Raji (cell line): Measurements from ENCODE around the gene PSMC5.

Experiments
- POLR2A ChIP-seq: IDR thresholded peaks from 2 replicates; pipeline ENCODE4 v1.6.1; 2011; ENCODE audit warnings: low read depth, low read length, control low read depth; ENCODE audit not compliant: insufficient read depth

Gene PSMC5

DNA sequence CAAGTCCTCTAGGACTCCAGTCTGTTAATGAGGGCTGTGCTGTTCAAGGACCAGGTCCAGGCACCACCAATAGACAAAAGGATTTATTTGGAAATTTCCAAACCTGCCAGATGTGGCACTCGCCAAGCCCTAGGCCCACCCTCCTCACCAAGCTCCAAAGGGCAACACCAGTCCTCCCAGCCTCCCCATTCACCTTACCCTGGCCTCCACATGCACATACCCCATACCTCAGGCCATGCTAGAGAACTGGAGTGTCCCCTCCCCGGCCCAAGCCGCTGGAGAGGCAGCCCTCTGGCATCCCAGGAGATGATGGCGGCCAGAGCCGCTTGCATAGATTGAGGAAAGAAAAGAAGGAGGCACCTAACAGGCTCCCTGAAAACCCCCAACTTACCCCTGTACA is 4.8 kb downstream of the PSMC5 start:
- TF ChIP-seq POLR2A = no peak

DNA sequence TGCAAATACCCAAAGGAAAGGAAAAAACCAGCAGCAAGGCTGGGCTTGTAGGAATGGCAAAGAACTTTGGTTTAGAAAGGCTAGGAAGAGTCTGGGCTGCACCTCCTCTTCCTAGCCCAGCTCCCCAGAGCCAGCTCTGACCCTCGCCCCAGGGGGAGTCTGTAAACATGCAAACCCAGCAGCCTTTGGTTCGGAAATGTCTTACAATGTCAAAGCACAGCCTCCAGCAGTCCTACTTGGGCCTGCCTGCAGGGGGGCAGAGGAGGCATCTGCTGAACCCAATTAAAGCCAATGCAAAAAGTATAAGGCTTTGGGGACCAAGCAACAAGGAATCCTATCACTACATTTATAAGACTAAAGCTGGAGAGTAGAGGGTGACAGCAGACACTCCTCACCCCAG is 5.2 kb downstream of the PSMC5 start:
- TF ChIP-seq POLR2A = no peak

DNA sequence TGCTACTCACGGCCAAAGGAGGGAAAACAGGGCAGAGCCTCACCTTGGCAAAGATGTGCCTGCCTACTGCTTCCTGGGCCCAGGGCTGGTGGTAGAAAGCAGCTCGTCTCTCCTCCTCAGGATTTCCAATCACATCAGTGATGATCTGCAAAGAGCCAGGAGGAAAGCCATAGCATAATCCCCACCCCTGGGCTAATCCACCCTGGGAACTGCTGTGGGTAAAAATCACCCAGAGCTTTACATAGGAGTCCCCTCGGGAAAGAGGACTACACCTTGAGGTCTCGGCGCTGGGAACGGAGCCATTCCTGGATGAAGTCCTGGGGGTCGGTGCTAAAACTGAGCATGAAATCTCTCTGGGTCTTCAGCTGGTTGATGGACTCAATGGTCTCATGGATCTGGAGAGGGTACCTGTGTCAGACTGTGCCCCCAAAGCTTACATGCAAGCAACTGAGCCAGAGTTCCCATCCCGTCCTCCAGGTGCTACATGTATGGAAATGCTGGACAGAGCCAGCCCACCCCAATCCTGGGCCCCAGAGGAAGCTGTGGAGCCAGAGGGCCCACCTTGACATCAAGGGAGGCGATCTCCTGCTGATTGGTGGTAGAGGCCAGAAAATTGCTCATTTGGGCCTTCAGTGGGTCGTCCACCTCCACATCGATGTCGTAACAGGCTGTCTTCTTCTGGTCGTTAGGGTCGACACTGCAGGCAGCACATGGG is 6.0 kb downstream of the PSMC5 start:
- no peak for TF ChIP-seq POLR2A

DNA sequence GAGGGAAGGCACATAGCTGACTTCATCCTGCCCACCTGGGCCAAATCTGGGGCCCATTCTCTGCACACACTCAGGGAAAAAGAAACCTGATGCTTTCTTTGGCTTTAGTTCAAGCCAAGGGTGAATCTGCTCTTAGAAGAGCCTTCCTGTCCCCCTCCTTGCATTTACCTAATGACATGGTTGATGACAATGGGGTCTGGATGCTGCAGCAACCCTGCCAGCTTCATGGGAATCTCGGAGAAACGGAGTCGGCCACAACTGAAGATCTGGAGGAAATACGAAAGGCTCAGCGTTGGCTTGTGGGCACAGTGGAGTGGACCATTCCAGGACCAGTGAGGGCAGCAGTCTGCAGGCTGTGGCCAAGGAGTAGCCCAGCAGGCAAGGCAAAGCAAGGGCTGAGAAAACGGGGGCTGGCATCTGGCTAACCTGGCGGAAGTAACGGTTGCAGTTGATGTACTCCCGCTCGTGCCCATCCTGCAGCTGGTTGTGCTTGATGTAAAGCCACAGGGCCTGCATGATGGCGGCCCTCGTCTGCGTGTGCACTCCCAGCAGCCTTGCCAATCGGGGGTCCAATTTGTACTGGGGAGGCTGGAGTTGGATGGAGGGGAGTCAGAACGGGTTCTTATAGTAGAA is 6.6 kb downstream of the PSMC5 start:
- TF ChIP-seq POLR2A = no peak

DNA sequence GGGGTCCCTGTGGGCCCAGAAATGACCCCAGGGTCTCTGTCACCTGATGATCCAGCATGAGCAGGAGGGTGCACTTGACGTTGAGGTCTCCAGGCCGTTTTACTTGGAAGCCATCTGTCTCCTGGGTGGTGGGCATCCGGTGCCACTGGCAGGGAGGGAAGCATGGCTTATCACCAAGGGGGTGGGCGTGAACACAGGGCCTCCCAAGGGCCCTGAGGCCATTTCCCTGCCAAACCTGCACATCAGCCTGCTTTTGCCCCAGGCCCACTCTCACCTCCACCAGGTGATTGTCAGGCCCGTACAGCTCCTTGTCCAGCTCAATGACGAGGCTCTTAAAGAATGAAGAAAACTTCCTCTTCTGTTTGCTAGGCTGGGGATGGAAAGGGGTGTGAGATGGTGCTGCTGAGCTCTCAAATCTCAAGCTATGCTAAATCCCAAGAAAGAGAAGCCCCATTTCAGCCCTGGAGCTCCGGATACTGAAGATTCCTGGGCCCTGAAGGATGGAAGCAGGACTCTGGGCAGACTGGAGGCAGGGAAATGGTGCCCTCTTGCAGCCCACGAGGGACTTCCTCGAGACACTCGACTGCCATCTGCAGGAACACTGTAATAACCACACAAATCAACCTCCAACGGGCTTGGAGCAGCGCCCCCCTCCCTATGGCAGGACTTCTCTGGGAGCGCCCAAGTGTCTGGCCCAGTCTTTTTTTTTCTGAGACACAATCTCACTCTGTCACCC is 7.4 kb downstream of the PSMC5 start:
- no peak for TF ChIP-seq POLR2A

DNA sequence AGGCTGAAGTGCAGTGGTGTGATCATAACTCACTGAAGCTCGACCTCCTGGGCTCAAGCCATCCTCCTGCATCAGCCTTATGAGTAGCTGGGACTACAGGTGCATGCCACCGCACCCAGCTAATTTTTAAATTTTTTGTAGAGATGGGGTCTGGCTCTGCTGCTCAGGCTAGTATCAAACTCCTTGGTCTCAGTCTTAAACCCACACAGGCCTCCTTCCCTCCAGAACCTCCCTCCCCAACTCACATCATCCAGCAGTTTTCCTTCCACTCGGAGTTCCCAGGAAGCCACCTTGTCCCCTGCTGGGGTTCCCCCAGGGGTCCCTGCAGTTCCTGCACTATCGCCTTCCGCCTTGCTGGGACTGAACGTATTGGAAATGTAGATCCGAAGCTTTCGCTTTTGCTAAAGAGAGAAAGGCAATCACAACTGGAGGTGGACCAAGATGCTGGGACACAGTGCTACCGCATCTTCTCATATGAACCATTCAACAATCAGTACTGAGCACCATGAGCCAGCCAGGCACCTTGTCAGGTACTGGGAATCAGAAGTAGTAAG is 8.0 kb downstream of the PSMC5 start:
- TF ChIP-seq POLR2A = no peak

DNA sequence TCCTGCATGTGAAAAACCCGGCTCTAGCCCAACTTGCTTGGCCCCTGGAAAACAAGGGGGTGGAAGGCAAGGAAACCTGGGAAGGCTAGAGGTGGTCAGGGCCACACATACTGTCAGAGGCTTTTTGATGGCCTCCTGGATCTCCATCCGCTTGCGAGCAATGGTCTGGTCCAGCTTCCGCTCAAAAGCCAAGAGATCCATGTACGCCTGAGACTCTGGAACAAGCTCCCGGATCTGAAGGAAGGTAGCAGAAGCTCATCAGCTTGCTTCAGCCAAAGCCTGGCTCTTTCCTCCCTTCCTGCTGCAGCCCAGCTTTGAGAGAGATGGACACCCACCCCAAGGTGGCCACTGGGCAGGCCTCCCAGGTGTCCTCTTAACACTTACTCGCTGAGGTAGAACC is 9.6 kb downstream of the PSMC5 start:
- TF ChIP-seq POLR2A = no peak

DNA sequence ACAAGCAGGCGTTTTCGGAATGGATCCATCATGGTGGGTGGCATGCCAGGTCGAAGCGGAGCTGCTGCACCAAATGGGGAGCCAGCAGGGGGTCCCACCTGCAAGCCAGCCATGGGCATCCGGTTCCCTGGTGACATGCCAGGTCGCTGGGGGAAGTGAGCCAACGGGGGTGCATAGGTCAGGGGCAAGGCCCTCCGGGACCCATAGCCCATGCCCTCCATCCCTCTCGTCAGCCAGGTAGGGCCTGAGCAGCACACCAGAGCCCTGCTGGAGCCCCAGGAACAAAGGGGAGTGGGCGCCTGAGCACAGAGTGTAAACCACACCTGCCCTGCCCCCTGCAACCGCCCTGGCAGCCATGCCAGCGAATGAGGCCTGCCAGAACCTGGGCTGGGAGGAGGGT is 10.2 kb downstream of the PSMC5 start:
- TF ChIP-seq POLR2A = no peak

DNA sequence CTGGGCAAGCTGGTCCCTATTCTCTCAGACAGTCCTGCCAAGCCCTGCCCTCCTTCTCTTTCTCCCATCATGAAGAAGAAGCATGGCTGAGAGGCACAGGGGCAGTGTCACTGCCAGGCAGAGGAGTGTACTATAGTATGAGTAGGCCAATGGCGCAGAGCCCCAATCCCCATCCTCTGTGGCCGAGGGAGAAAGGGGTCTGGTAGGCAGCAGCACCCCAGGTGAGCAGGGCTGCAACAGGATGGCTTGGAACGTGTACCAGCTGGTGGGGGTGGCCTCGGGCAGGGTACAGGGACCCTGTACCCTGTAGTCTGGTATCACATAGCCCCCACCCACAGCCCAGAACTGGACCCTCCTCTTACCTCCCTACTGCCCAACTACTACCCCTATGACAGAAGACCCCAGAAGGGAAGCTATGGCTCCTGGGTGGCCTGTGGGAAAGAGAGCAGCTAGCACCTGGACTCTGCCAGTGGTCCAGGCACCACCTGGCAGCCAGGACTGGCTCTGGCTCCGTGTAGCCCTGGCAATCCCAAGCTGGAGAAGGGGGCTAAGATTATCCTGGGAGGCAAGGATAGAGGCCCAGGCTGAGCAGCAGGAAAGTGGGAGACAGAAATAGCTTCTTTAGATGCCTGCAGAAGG is 10.8 kb downstream of the PSMC5 start:
- no peak for TF ChIP-seq POLR2A

DNA sequence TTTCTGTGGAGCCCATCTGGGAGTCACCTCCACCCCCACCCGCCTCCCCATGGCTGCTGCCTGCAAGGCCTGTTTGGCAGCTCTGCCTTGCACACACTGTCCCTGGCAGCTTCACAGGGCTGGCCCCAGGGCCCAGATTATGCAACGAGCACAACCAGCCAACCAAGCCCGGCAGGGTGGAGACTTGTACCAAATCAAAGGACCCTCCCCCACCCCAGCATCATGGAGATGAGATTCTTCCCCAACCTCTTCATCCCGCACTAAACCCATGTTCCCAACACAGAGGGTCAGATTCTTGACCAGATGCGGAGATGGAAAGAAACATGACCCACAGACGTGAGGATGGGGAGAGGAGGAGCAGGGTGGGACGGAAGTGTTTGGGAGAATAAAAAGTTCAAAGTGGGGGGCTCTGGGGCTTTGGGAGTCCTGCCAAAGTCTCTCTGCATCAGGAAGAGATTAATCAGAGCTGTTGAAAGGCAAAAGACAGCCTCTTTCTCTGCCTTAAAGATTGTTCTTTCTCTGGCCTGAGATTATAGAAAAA is 11.5 kb downstream of the PSMC5 start:
- no peak for TF ChIP-seq POLR2A

DNA sequence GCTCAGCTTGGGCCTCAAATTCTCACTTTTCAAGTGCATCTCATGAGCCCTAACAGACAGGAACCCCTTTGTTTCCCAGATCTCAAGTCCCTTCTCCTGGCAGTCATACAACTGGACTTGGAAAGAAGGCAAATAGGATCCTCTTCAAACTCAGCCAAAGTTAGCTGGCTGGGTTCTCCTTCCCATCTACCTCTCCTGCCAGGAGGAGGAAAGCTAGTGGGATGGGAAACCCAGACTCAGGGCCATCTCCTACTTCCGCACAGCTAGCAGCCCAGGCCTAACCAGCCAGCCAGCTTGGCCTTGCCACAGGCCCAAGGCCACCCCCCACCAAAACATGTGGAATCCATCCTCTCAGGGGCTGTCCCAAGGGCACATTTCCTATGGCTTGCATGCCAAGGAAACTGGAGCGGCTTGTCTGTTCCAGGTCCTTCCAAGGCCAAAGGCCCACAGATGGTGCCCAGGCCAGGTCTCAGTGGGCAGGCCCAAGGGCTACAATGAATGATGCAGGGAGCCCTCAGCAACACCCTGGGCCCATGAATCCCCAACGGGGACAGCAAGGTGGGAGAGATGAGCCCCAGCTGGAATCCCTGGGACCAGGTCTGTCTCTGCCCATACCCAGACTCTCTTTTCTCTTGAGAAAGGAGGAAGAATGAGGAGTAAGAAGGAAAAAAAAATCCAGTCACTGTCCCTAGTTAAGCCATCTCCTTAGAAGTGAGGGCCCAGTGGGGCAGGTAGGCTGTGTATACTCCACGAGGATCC is 13.5 kb downstream of the PSMC5 start:
- no peak for TF ChIP-seq POLR2A

DNA sequence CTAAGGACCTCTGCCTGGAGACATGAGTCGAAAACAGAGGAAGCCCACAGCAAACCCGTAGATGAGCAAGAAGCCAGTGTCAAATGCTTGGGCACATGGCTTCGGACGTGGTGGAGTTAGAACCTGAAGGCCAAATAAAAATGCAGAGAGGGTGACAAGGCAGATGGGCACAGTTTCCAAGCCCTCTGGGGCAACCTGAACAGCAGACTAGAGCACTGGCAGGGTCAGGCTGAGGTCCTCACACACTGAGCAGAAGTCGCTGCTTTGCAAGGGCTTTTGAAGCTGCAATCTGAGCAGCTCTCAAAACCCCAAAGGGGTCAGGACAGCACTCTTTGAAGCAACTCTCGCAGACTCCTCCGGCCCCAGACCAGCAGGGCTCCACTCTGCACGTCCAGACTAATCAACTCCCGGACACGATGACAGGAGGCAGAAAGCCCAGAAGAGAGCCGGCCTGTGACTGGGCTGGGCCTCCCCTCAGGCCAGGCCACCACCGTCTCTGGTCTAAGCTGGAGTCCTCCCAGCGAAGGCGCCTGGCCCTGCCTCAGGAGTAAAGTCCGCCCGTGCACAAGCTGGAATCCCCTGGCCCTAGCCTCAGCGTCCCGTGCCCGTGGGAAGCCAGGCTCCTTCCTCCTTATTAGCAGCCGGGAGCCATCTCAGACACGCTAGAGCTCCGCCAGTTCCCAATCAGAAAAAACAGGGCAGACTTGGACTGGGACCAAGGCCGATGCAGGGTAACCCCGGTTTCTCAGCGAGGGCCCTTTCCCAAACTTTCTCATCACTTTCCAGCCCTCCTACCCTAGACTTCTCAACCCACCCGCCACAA is 14.3 kb downstream of the PSMC5 start:
- TF ChIP-seq POLR2A = no peak

DNA sequence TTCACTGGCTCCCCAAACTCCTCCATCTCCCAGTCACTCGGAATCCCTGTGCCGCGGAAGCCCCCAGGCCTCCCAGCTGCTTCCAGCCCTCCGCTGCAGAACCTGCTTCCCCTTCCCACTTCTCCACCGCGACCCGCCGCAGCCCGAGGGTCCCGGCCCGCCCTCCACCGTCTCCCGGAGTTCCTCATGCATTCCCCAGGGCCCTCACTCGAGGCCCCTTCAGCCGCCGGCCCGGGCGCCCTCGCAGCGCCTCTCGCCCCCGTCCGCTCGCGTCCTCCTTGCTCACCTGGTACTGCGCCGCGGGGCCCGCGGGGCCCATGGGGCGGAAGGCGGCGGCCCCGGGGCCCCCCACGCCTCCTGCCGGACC is 14.9 kb downstream of the PSMC5 start:
- no peak for TF ChIP-seq POLR2A
